HEK293 (cell line): Measurements from ENCODE around the gene KRT8.
"Not testable (repeated sequence)": the region's sequence is repeated elsewhere in the genome, so short reads cannot be mapped to it uniquely, and the experiment has no call there.

Source experiments
- CTCF ChIA-PET: fragments of 350-600 bp; formaldehyde crosslinking; extraction: SDS; loops from one replicate; lab custom pipeline; 2021; ENCODE audit warnings: antibody characterized with exemption; lab: Yijun Ruan, JAX
- POLR2A ChIA-PET: fragments of 300-600 bp; formaldehyde crosslinking; extraction: SDS; loops from one replicate; lab custom pipeline; 2020; ENCODE audit warnings: antibody characterized with exemption, inconsistent platforms; lab: Yijun Ruan, JAX
- H3K27ac ChIP-seq: fragments of 200-500 bp; sonication (Bioruptor generic); 2 replicates; pipeline ENCODE4 v1.5.1; 2014; ENCODE audit warnings: low read depth, low read length, control low read depth, inconsistent platforms; ENCODE audit errors: extremely low read depth
- H3K36me3 ChIP-seq, 2 experiments: fragments of 200-500 bp in 1 of 2; sonication (Bioruptor generic) in 1 of 2; 1 replicate in 1 of 2; 2 replicates in 1 of 2; pipeline ENCODE4 v1.5.1; 2014 to 2017; ENCODE audit warnings: inconsistent platforms in 2 of 2, low read length in 2 of 2; ENCODE audit not compliant: control insufficient read depth in 2 of 2, insufficient read depth in 1 of 2
- H3K4me1 ChIP-seq: fragments of 200-500 bp; sonication (Bioruptor generic); 2 replicates; pipeline ENCODE4 v1.5.1; 2014; ENCODE audit warnings: mild to moderate bottlenecking, low read length, inconsistent platforms; ENCODE audit not compliant: control insufficient read depth, insufficient read depth
- H3K4me3 ChIP-seq: 2 replicates; pipeline ENCODE4 v1.5.1; 2011; ENCODE audit warnings: low read depth, mild to moderate bottlenecking, control low read depth, low read length, moderate library complexity
- H3K9me3 ChIP-seq: fragments of 200-500 bp; sonication (Bioruptor generic); 2 replicates; pipeline ENCODE4 v1.5.1; 2014; ENCODE audit warnings: low read depth, low read length, inconsistent platforms; ENCODE audit not compliant: control insufficient read depth, insufficient read depth
- EGR2 ChIP-seq: fragments of 450-650 bp; formaldehyde crosslinking; IDR thresholded peaks from 2 replicates; pipeline ENCODE4 v1.5.1; 2016; ENCODE audit warnings: low read depth, missing biosample characterization, missing genetic modification characterization
- GLIS1 ChIP-seq: fragments of 450-650 bp; formaldehyde crosslinking; IDR thresholded peaks from 2 replicates; pipeline ENCODE4 v1.5.1; 2016; ENCODE audit warnings: missing biosample characterization, missing genetic modification characterization
- GLIS2 ChIP-seq: fragments of 450-650 bp; formaldehyde crosslinking; IDR thresholded peaks from 2 replicates; pipeline ENCODE4 v1.5.1; 2016; ENCODE audit warnings: missing biosample characterization, missing genetic modification characterization
- KLF1 ChIP-seq: fragments of 450-650 bp; formaldehyde crosslinking; IDR thresholded peaks from 2 replicates; pipeline ENCODE4 v1.5.1; 2016; ENCODE audit warnings: missing biosample characterization, missing genetic modification characterization
- KLF8 ChIP-seq: fragments of 450-650 bp; formaldehyde crosslinking; IDR thresholded peaks from 2 replicates; pipeline ENCODE4 v1.5.1; 2016; ENCODE audit warnings: missing biosample characterization, missing genetic modification characterization
- SP2 ChIP-seq: fragments of 450-650 bp; formaldehyde crosslinking; IDR thresholded peaks from 2 replicates; pipeline ENCODE4 v1.5.1; 2016; ENCODE audit warnings: missing biosample characterization, missing genetic modification characterization
- SP3 ChIP-seq: fragments of 450-650 bp; formaldehyde crosslinking; IDR thresholded peaks from 2 replicates; pipeline ENCODE4 v1.5.1; 2016; ENCODE audit warnings: missing biosample characterization, missing genetic modification characterization
- ZBTB20 ChIP-seq: fragments of 450-650 bp; formaldehyde crosslinking; IDR thresholded peaks from 2 replicates; pipeline ENCODE4 v1.5.1; 2016; ENCODE audit warnings: missing biosample characterization, missing genetic modification characterization
- ZBTB48 ChIP-seq: fragments of 450-650 bp; formaldehyde crosslinking; IDR thresholded peaks from 2 replicates; pipeline ENCODE4 v1.5.1; 2016; ENCODE audit warnings: missing biosample characterization, missing genetic modification characterization
- ZBTB8A ChIP-seq: fragments of 450-650 bp; formaldehyde crosslinking; IDR thresholded peaks from 2 replicates; pipeline ENCODE4 v1.5.1; 2016; ENCODE audit warnings: missing biosample characterization, missing genetic modification characterization
- ZFHX2 ChIP-seq: fragments of 450-650 bp; formaldehyde crosslinking; conservative IDR thresholded peaks from 2 replicates; pipeline ENCODE4 v1.5.1; 2016; ENCODE audit warnings: missing biosample characterization, missing genetic modification characterization
- ZFP37 ChIP-seq: fragments of 450-650 bp; formaldehyde crosslinking; IDR thresholded peaks from 2 replicates; pipeline ENCODE4 v1.5.1; 2016; ENCODE audit warnings: missing biosample characterization, missing genetic modification characterization
- ZFP41 ChIP-seq: fragments of 450-650 bp; formaldehyde crosslinking; IDR thresholded peaks from 2 replicates; pipeline ENCODE4 v1.5.1; 2016; ENCODE audit warnings: missing biosample characterization, missing genetic modification characterization, borderline replicate concordance
- ZFP69B ChIP-seq: fragments of 450-650 bp; formaldehyde crosslinking; IDR thresholded peaks from 2 replicates; pipeline ENCODE4 v1.5.1; 2016; ENCODE audit warnings: missing biosample characterization, missing genetic modification characterization
- ZNF10 ChIP-seq: fragments of 450-650 bp; formaldehyde crosslinking; IDR thresholded peaks from 2 replicates; pipeline ENCODE4 v1.5.1; 2017; ENCODE audit warnings: missing biosample characterization, missing genetic modification characterization
- ZNF169 ChIP-seq: fragments of 450-650 bp; formaldehyde crosslinking; IDR thresholded peaks from 2 replicates; pipeline ENCODE4 v1.5.1; 2016; ENCODE audit warnings: missing biosample characterization, missing genetic modification characterization
- ZNF335 ChIP-seq: fragments of 450-650 bp; formaldehyde crosslinking; conservative IDR thresholded peaks from 2 replicates; pipeline ENCODE4 v1.5.1; 2016; ENCODE audit warnings: missing biosample characterization, missing genetic modification characterization
- ZNF341 ChIP-seq: fragments of 450-650 bp; formaldehyde crosslinking; IDR thresholded peaks from 2 replicates; pipeline ENCODE4; 2016; ENCODE audit warnings: low read depth, missing biosample characterization, missing genetic modification characterization
- ZNF394 ChIP-seq: fragments of 450-650 bp; formaldehyde crosslinking; IDR thresholded peaks from 2 replicates; pipeline ENCODE4 v1.5.1; 2016; ENCODE audit warnings: missing biosample characterization, missing genetic modification characterization, mild to moderate bottlenecking, moderate library complexity, borderline replicate concordance
- ZNF600 ChIP-seq: fragments of 450-650 bp; formaldehyde crosslinking; IDR thresholded peaks from 2 replicates; pipeline ENCODE4 v1.5.1; 2016; ENCODE audit warnings: missing biosample characterization, missing genetic modification characterization
- ZNF654 ChIP-seq: fragments of 450-650 bp; formaldehyde crosslinking; IDR thresholded peaks from 2 replicates; pipeline ENCODE4 v1.5.1; 2016; ENCODE audit warnings: low read depth, missing biosample characterization, missing genetic modification characterization
- ZSCAN30 ChIP-seq: fragments of 450-650 bp; IDR thresholded peaks from 2 replicates; pipeline ENCODE4 v1.5.1; 2018; ENCODE audit warnings: missing biosample characterization, mild to moderate bottlenecking, missing genetic modification characterization, moderate library complexity
- ZXDB ChIP-seq: fragments of 450-650 bp; formaldehyde crosslinking; IDR thresholded peaks from 2 replicates; pipeline ENCODE4 v1.5.1; 2016; ENCODE audit warnings: missing biosample characterization, missing genetic modification characterization
- TF ChIP-seq, protein P1 (sequence below): fragments of 450-650 bp; formaldehyde crosslinking; IDR thresholded peaks from 2 replicates; pipeline ENCODE4 v1.5.1; 2016; ENCODE audit warnings: missing biosample characterization, missing genetic modification characterization
- TF ChIP-seq, protein P2 (sequence below): fragments of 450-650 bp; formaldehyde crosslinking; IDR thresholded peaks from 2 replicates; pipeline ENCODE4 v1.5.1; 2016; ENCODE audit warnings: missing biosample characterization, missing genetic modification characterization
- TF ChIP-seq, protein P3 (sequence below): fragments of 450-650 bp; formaldehyde crosslinking; IDR thresholded peaks from 2 replicates; pipeline ENCODE4 v1.5.1; 2016; ENCODE audit warnings: missing biosample characterization, missing genetic modification characterization
- TF ChIP-seq, protein P4 (sequence below): fragments of 450-650 bp; formaldehyde crosslinking; IDR thresholded peaks from 2 replicates; pipeline ENCODE4 v1.5.1; 2016; ENCODE audit warnings: missing biosample characterization, missing genetic modification characterization
- TF ChIP-seq, protein P5 (sequence below): fragments of 450-650 bp; formaldehyde crosslinking; IDR thresholded peaks from 2 replicates; pipeline ENCODE4 v1.5.1; 2016; ENCODE audit warnings: missing biosample characterization, missing genetic modification characterization

The KRT8 gene

DNA sequence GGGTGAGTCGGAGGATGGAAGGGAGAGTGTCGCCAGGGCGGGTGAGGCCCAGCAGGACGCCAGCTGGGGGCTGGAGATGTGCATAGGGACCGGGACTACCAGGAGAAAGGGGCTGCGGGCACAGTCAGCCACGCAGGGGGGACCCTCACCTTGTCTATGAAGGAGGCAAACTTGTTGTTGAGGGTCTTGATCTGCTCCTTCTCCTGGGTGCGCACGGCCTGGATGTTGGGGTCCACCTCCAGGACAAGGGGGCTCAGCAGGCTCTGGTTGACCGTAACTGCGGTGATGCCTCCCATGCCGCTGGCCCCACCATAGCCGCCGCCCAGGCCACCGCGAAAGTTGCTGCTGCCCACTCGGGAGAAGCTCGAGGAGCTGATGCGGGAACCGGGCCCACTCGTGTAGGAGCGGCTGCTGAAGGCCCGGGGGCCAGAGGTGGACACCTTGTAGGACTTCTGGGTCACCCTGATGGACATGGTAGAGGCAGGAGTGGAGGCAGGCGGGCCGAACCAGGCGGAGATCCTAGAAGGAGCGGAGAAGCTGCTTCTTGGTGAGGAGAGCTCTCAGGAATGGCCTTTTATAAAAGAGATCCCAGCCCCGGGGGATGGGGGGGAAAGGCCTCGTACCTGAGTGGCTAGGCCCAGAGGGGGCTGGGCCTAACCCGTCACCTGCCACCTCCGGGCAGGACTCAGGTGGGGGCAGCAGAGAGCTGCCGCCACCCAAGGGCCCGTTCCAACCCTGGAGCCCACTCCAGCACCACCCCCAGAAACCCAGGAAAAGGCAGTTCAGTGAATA is at the start of gene KRT8:
Gene KRT8 (minus strand): TSS at position 568 of the 792 bp plus-strand sequence. CDS start 95 bp downstream, at position 473.
- not testable (repeated sequence) for H3K9me3 ChIP-seq
- Histone ChIP-seq H3K36me3 (peaks cover 12 to 27% of the 10 kb centered on the region in 2 experiments), H3K4me3 (peak within 1 kb of the TSS; percentile 68), H3K27ac (peak within 1 kb of the TSS; percentile 92), H3K4me1 (peaks cover 18% of the 10 kb centered on the region)
- POLR2A ChIA-PET, result interaction anchor here (0.7 to 7.8 kb wide), 31 partner anchors 10 to 758 kb away, joined by 3 to 202 read pairs (median 12); partner anchors contain the start of genes EIF4B and KRT18
- CTCF ChIA-PET, result interaction anchor here (0.5 to 20.1 kb wide), 17 partner anchors 9 to 913 kb away, joined by 3 to 316 read pairs (median 5); partner anchors contain the start of gene KRT18
- TF ChIP-seq ZBTB48 (tag by site-specific recombination) (peak; percentile 2), ZBTB8A (tag by site-specific recombination) (peak; percentile 39), GLIS1 (tag by site-specific recombination) (peak; percentile 80), ZSCAN30 (tag by site-specific recombination) (peak; percentile 87), ZNF600 (peak; percentile 91; the same call in 1 of the 2 replicates), ZNF341 (tag by site-specific recombination) (peak; percentile 70), GLIS2 (tag by site-specific recombination) (peak; percentile 76), ZNF10 (tag by site-specific recombination) (peak; percentile 67), ZNF169 (tag by site-specific recombination) (0 out of 2 replicates have a peak, but pooled peaks have one; percentile 72), SP3 (tag by site-specific recombination) (peak; percentile 76), ZXDB (tag by site-specific recombination) (peak; percentile 48; the same call in 1 of the 2 replicates), ZFP69B (tag by site-specific recombination) (peak; percentile 77; the same call in 1 of the 2 replicates), EGR2 (tag by site-specific recombination) (peak; percentile 64), ZFHX2 (tag by site-specific recombination) (peak; percentile 25; the same call in 1 of the 2 replicates), SP2 (peak; percentile 53), ZFP41 (0 out of 2 replicates have a peak, but pooled peaks have one; percentile 41), ZNF335 (tag by site-specific recombination) (0 out of 2 replicates have a peak, but pooled peaks have one; percentile 18), KLF8 (tag by site-specific recombination) (peak; percentile 49), ZNF394 (tag by site-specific recombination) (peak; percentile 96), KLF1 (tag by site-specific recombination) (0 out of 2 replicates have a peak, but pooled peaks have one; percentile 9), ZFP37 (0 out of 2 replicates have a peak, but pooled peaks have one; percentile 61), ZBTB20 (tag by site-specific recombination) (peak; percentile 81; the same call in 1 of the 2 replicates), ZNF654 (peak; percentile 40)
- TF ChIP-seq, protein P1, sequence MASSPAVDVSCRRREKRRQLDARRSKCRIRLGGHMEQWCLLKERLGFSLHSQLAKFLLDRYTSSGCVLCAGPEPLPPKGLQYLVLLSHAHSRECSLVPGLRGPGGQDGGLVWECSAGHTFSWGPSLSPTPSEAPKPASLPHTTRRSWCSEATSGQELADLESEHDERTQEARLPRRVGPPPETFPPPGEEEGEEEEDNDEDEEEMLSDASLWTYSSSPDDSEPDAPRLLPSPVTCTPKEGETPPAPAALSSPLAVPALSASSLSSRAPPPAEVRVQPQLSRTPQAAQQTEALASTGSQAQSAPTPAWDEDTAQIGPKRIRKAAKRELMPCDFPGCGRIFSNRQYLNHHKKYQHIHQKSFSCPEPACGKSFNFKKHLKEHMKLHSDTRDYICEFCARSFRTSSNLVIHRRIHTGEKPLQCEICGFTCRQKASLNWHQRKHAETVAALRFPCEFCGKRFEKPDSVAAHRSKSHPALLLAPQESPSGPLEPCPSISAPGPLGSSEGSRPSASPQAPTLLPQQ (tag by site-specific recombination), result peak; percentile 45
- TF ChIP-seq, protein P2, sequence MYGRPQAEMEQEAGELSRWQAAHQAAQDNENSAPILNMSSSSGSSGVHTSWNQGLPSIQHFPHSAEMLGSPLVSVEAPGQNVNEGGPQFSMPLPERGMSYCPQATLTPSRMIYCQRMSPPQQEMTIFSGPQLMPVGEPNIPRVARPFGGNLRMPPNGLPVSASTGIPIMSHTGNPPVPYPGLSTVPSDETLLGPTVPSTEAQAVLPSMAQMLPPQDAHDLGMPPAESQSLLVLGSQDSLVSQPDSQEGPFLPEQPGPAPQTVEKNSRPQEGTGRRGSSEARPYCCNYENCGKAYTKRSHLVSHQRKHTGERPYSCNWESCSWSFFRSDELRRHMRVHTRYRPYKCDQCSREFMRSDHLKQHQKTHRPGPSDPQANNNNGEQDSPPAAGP (tag by site-specific recombination), result 0 out of 2 replicates have a peak, but pooled peaks have one; percentile 19
- TF ChIP-seq, protein P3, sequence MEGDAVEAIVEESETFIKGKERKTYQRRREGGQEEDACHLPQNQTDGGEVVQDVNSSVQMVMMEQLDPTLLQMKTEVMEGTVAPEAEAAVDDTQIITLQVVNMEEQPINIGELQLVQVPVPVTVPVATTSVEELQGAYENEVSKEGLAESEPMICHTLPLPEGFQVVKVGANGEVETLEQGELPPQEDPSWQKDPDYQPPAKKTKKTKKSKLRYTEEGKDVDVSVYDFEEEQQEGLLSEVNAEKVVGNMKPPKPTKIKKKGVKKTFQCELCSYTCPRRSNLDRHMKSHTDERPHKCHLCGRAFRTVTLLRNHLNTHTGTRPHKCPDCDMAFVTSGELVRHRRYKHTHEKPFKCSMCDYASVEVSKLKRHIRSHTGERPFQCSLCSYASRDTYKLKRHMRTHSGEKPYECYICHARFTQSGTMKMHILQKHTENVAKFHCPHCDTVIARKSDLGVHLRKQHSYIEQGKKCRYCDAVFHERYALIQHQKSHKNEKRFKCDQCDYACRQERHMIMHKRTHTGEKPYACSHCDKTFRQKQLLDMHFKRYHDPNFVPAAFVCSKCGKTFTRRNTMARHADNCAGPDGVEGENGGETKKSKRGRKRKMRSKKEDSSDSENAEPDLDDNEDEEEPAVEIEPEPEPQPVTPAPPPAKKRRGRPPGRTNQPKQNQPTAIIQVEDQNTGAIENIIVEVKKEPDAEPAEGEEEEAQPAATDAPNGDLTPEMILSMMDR (tag by site-specific recombination), result peak; percentile 89
- TF ChIP-seq, protein P4, sequence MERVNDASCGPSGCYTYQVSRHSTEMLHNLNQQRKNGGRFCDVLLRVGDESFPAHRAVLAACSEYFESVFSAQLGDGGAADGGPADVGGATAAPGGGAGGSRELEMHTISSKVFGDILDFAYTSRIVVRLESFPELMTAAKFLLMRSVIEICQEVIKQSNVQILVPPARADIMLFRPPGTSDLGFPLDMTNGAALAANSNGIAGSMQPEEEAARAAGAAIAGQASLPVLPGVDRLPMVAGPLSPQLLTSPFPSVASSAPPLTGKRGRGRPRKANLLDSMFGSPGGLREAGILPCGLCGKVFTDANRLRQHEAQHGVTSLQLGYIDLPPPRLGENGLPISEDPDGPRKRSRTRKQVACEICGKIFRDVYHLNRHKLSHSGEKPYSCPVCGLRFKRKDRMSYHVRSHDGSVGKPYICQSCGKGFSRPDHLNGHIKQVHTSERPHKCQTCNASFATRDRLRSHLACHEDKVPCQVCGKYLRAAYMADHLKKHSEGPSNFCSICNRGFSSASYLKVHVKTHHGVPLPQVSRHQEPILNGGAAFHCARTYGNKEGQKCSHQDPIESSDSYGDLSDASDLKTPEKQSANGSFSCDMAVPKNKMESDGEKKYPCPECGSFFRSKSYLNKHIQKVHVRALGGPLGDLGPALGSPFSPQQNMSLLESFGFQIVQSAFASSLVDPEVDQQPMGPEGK (tag by site-specific recombination), result peak; percentile 94
- TF ChIP-seq, protein P5, sequence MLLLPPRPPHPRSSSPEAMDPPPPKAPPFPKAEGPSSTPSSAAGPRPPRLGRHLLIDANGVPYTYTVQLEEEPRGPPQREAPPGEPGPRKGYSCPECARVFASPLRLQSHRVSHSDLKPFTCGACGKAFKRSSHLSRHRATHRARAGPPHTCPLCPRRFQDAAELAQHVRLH (tag by site-specific recombination), result 0 out of 2 replicates have a peak, but pooled peaks have one; percentile 45
